HG03025 (cell line): ENCODE measurements around the gene PAPPA2.

Experiments
- ATAC-seq: cut with Tn5 transposase; IDR thresholded peaks from one replicate; pipeline ENCODE4 v1.9.1; 2021; ENCODE audit warnings: mild to moderate bottlenecking, moderate library complexity; ENCODE audit not compliant: unreplicated experiment, low FRiP score

The PAPPA2 gene

GRCh38 chr1:176499671-176500070 is 36.7 kb downstream of the PAPPA2 start:
- no peak for ATAC-seq

- ATAC-seq = no peak
Observed at GRCh38 chr1:176501599-176501998, 38.6 kb downstream of the PAPPA2 start.

- no peak for ATAC-seq
Observed at GRCh38 chr1:176504848-176505553, 42.0 kb downstream of the PAPPA2 start.

GRCh38 chr1:176512966-176513365 is 50.0 kb downstream of the PAPPA2 start:
- ATAC-seq = no peak

- ATAC-seq = no peak
Observed at GRCh38 chr1:176515310-176515709, 52.3 kb downstream of the PAPPA2 start.

GRCh38 chr1:176517484-176517883 is 54.5 kb downstream of the PAPPA2 start:
- ATAC-seq = no peak

GRCh38 chr1:176521211-176521610 is 58.2 kb downstream of the PAPPA2 start:
- ATAC-seq = no peak

GRCh38 chr1:176522310-176522845 is 59.4 kb downstream of the PAPPA2 start:
- ATAC-seq = no peak

- ATAC-seq = no peak
Observed at GRCh38 chr1:176529395-176530090, 66.6 kb downstream of the PAPPA2 start.

- ATAC-seq = no peak
Observed at GRCh38 chr1:176531036-176531435, 68.1 kb downstream of the PAPPA2 start.

- no peak for ATAC-seq
Observed at GRCh38 chr1:176531921-176532897, 69.2 kb downstream of the PAPPA2 start.

GRCh38 chr1:176533020-176533419 is 70.0 kb downstream of the PAPPA2 start:
- ATAC-seq = no peak

GRCh38 chr1:176536588-176536987 is 73.6 kb downstream of the PAPPA2 start:
- ATAC-seq = no peak

- no peak for ATAC-seq
Observed at GRCh38 chr1:176539018-176539417, 76.0 kb downstream of the PAPPA2 start.

GRCh38 chr1:176540428-176540827 is 77.5 kb downstream of the PAPPA2 start:
- ATAC-seq = no peak

- ATAC-seq = no peak
Observed at GRCh38 chr1:176541663-176542062, 78.7 kb downstream of the PAPPA2 start.

- no peak for ATAC-seq
Observed at GRCh38 chr1:176542352-176542751, 79.4 kb downstream of the PAPPA2 start.

- no peak for ATAC-seq
Observed at GRCh38 chr1:176543360-176544129, 80.6 kb downstream of the PAPPA2 start.

GRCh38 chr1:176545034-176545639 is 82.2 kb downstream of the PAPPA2 start:
- no peak for ATAC-seq

- ATAC-seq = no peak
Observed at GRCh38 chr1:176546825-176547224, 83.8 kb downstream of the PAPPA2 start.
